GM18505 (cell line): Measurements from ENCODE around the gene PRDM8.

Source experiments
- ATAC-seq: cut with Tn5 transposase; IDR thresholded peaks from one replicate; pipeline ENCODE4 v1.9.1; 2021; ENCODE audit not compliant: unreplicated experiment
- POLR2A ChIP-seq: IDR thresholded peaks from 4 replicates; pipeline ENCODE4 v1.6.1; 2011; ENCODE audit warnings: borderline replicate concordance; ENCODE audit not compliant: insufficient read depth, insufficient read length; ENCODE audit errors: extremely low read depth

Gene PRDM8

GRCh38 chr4:80215449-80216052 is 18.2 kb downstream of the PRDM8 start:
- no peak for TF ChIP-seq POLR2A
- ATAC-seq, result no peak

GRCh38 chr4:80216100-80216761 is 18.9 kb downstream of the PRDM8 start:
- no peak for TF ChIP-seq POLR2A
- no peak for ATAC-seq

GRCh38 chr4:80219301-80220025 is 22.2 kb downstream of the PRDM8 start:
- TF ChIP-seq POLR2A, result no peak
- no peak for ATAC-seq

- no peak for ATAC-seq
- no peak for TF ChIP-seq POLR2A
Measured at GRCh38 chr4:80220711-80221110, 23.4 kb downstream of the PRDM8 start.

GRCh38 chr4:80221161-80221560 is 23.9 kb downstream of the PRDM8 start:
- ATAC-seq, result no peak
- TF ChIP-seq POLR2A, result no peak

GRCh38 chr4:80225595-80225994 is 28.3 kb downstream of the PRDM8 start:
- ATAC-seq, result no peak

GRCh38 chr4:80226094-80226493 is 28.8 kb downstream of the PRDM8 start:
- ATAC-seq, result no peak

More at GRCh38 chr4:80225595-80225994, 28.3 kb downstream of the PRDM8 start:
- TF ChIP-seq POLR2A, result no peak

GRCh38 chr4:80228460-80228859 is 31.2 kb downstream of the PRDM8 start:
- no peak for ATAC-seq

More at GRCh38 chr4:80226094-80226493, 28.8 kb downstream of the PRDM8 start:
- TF ChIP-seq POLR2A, result no peak

GRCh38 chr4:80229128-80229527 is 31.8 kb downstream of the PRDM8 start:
- ATAC-seq, result no peak

More at GRCh38 chr4:80228460-80228859, 31.2 kb downstream of the PRDM8 start:
- TF ChIP-seq POLR2A, result no peak

GRCh38 chr4:80229590-80229989 is 32.3 kb downstream of the PRDM8 start:
- no peak for TF ChIP-seq POLR2A
- peak; percentile 71 for ATAC-seq

More at GRCh38 chr4:80229128-80229527, 31.8 kb downstream of the PRDM8 start:
- no peak for TF ChIP-seq POLR2A

GRCh38 chr4:80231180-80231579 is 33.9 kb downstream of the PRDM8 start:
- ATAC-seq, result no peak
- no peak for TF ChIP-seq POLR2A

GRCh38 chr4:80232707-80233370 is 35.5 kb downstream of the PRDM8 start:
- ATAC-seq, result no peak

GRCh38 chr4:80233390-80233789 is 36.1 kb downstream of the PRDM8 start:
- no peak for TF ChIP-seq POLR2A
- no peak for ATAC-seq

More at GRCh38 chr4:80232707-80233370, 35.5 kb downstream of the PRDM8 start:
- TF ChIP-seq POLR2A, result no peak
